ENCODE data around the gene ATP1A4.
A peak's percentile ranks its signal among the peaks of the same experiment; 100 is the strongest.

The ATP1A4 gene

GRCh38 chr1:160207771-160208556, 56.6 kb downstream of the ATP1A4 start:
- no peak for DNase-seq

- DNase-seq: no peak
Measured at GRCh38 chr1:160208557-160209320, 57.3 kb downstream of the ATP1A4 start.

- no peak for DNase-seq
Measured at GRCh38 chr1:160209321-160210046, 58.1 kb downstream of the ATP1A4 start.

GRCh38 chr1:160210561-160210960, 59.2 kb downstream of the ATP1A4 start:
- DNase-seq: no peak

GRCh38 chr1:160211046-160211790, 59.8 kb downstream of the ATP1A4 start:
- DNase-seq: no peak

- DNase-seq: no peak
Measured at GRCh38 chr1:160214481-160215140, 63.2 kb downstream of the ATP1A4 start.

- no peak for DNase-seq
Measured at GRCh38 chr1:160216301-160216700, 64.9 kb downstream of the ATP1A4 start.

GRCh38 chr1:160217481-160218051, 66.2 kb downstream of the ATP1A4 start:
- DNase-seq: no peak

- DNase-seq: peak; percentile 31
Measured at GRCh38 chr1:160219062-160219929, 67.9 kb downstream of the ATP1A4 start.

- DNase-seq: no peak
Measured at GRCh38 chr1:160220301-160220700, 68.9 kb downstream of the ATP1A4 start.

GRCh38 chr1:160221089-160221488, 69.7 kb downstream of the ATP1A4 start:
- no peak for DNase-seq

GRCh38 chr1:160222546-160222945, 71.1 kb downstream of the ATP1A4 start:
- DNase-seq: no peak

- DNase-seq: no peak
Measured at GRCh38 chr1:160224606-160225005, 73.2 kb downstream of the ATP1A4 start.

GRCh38 chr1:160225345-160225744, 73.9 kb downstream of the ATP1A4 start:
- no peak for DNase-seq

- DNase-seq: no peak
Measured at GRCh38 chr1:160226623-160227022, 75.2 kb downstream of the ATP1A4 start.

- no peak for DNase-seq
Measured at GRCh38 chr1:160227034-160227433, 75.6 kb downstream of the ATP1A4 start.

- DNase-seq: no peak
Measured at GRCh38 chr1:160227561-160227960, 76.2 kb downstream of the ATP1A4 start.

GRCh38 chr1:160228431-160228830, 77.0 kb downstream of the ATP1A4 start:
- no peak for DNase-seq

GRCh38 chr1:160232911-160233310, 81.5 kb downstream of the ATP1A4 start:
- DNase-seq: no peak
